HFF-Myc (cell line): ENCODE measurements around the gene MDM2.

Experiments
- DNase-seq: peaks from one replicate; pipeline ENCODE4 v3.0.0-alpha.2; 2011; ENCODE audit warnings: low read depth; ENCODE audit errors: extremely low read depth
- H3K4me3 ChIP-seq: replicated peaks from 2 replicates; pipeline ENCODE4 v1.5.1; 2011; ENCODE audit warnings: low read depth, mild to moderate bottlenecking, control low read depth, low read length
- TF ChIP-seq, protein P1 (sequence below): IDR thresholded peaks from 2 replicates; pipeline ENCODE4 v1.5.1; 2012; ENCODE audit warnings: mild to moderate bottlenecking, low read depth, low read length, control low read depth; ENCODE audit errors: missing control alignments

Gene MDM2

GRCh38 chr12:68878283-68878682 is 70.3 kb downstream of the MDM2 start:
- H3K4me3 ChIP-seq: no peak overlapping the region
- no peak for DNase-seq
- TF ChIP-seq, protein P1, sequence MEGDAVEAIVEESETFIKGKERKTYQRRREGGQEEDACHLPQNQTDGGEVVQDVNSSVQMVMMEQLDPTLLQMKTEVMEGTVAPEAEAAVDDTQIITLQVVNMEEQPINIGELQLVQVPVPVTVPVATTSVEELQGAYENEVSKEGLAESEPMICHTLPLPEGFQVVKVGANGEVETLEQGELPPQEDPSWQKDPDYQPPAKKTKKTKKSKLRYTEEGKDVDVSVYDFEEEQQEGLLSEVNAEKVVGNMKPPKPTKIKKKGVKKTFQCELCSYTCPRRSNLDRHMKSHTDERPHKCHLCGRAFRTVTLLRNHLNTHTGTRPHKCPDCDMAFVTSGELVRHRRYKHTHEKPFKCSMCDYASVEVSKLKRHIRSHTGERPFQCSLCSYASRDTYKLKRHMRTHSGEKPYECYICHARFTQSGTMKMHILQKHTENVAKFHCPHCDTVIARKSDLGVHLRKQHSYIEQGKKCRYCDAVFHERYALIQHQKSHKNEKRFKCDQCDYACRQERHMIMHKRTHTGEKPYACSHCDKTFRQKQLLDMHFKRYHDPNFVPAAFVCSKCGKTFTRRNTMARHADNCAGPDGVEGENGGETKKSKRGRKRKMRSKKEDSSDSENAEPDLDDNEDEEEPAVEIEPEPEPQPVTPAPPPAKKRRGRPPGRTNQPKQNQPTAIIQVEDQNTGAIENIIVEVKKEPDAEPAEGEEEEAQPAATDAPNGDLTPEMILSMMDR: no peak

- no peak for DNase-seq
- H3K4me3 ChIP-seq: no peak overlapping the region
- TF ChIP-seq, protein P1: no peak
These were observed 70.9 kb downstream of the MDM2 start for GRCh38 chr12:68878846-68879245.

DNA sequence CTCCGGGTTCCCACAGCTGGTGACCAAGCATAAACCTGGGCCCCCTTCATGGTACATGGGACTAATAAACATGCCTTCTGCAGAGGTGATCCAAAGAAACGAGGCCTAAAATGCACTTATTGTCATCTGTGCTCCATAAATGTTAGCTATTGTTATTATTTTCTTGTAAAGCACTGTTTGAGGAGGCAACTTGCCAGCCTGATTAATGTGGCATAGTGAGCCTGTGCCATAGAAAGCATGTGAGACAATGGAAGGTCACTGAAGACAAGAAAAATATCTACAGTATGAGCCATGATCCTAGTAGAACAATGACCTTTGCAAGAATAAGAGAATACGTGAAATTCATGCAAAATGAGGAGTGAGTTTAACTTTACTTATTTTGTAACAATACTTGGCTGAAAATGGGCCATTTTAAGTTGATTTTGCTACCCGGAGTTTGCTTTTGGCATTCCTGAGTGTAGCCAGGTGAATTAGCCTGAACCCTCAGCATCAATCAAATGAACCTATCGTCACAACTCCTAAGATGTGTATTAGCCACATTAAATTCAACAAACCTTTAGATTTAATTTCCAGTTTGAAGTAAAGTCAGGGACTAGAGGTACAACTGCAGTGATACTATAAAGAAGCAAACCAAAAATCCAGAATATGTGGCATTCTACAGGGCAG is 72.8 kb downstream of the MDM2 start:
- TF ChIP-seq, protein P1: no peak
- no peak overlapping the region for H3K4me3 ChIP-seq
- no peak for DNase-seq

GRCh38 chr12:68882251-68882964 is 74.4 kb downstream of the MDM2 start:
- TF ChIP-seq, protein P1: no peak
- no peak overlapping the region for H3K4me3 ChIP-seq
- no peak for DNase-seq

DNA sequence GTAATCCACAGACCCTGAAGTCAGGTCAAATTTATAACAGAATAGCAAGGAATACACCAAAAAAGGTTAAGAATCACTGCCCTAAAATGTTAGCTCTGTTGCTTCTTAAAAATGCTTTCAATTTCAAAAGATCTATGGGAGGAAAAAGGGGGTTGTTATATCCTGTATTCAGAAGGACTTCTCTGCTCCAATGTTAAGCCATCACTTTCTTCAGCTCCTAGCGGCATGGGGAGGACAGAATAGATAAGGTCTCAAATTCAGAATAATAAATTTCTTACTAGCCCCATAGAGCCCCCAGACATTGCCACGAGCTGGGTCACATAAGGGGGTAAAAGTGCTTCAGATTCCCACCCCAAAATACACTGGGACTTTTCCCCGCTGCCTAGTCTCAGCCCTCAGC is 75.2 kb downstream of the MDM2 start:
- DNase-seq: no peak
- TF ChIP-seq, protein P1: no peak
- H3K4me3 ChIP-seq: no peak overlapping the region

GRCh38 chr12:68884251-68884650 is 76.3 kb downstream of the MDM2 start:
- TF ChIP-seq, protein P1: no peak
- H3K4me3 ChIP-seq: no peak overlapping the region
- DNase-seq: no peak
